GM18520 (cell line): ENCODE data around the gene SLFN14.
"Not testable (repeated sequence)": the region's sequence is repeated elsewhere in the genome, so short reads cannot be mapped to it uniquely, and the experiment has no call there.

Experiments
- ATAC-seq: cut with Tn5 transposase; IDR thresholded peaks from one replicate; pipeline ENCODE4 v1.9.1; 2021; ENCODE audit not compliant: unreplicated experiment

The SLFN14 gene

GRCh38 chr17:35560703-35561102, at the start of gene SLFN14:
SLFN14 (minus strand) TSS chr17:35560819; CDS start chr17:35558062, 2,757 bp downstream.
- no peak for ATAC-seq

- no peak for ATAC-seq
These were observed 49.2 kb upstream of the SLFN14 start for GRCh38 chr17:35609831-35610230.

GRCh38 chr17:35607239-35607847, 46.7 kb upstream of the SLFN14 start:
- no peak for ATAC-seq

- no peak for ATAC-seq
These were observed 45.1 kb upstream of the SLFN14 start for GRCh38 chr17:35605678-35606077.

GRCh38 chr17:35603674-35604073, 43.1 kb upstream of the SLFN14 start:
- no peak for ATAC-seq

- ATAC-seq = no peak
These were observed 37.0 kb upstream of the SLFN14 start for GRCh38 chr17:35597604-35598003.

- ATAC-seq = no peak
These were observed 36.1 kb upstream of the SLFN14 start for GRCh38 chr17:35596530-35597233.

- ATAC-seq = no peak
These were observed 35.5 kb upstream of the SLFN14 start for GRCh38 chr17:35596072-35596471.

GRCh38 chr17:35588196-35588920, 27.7 kb upstream of the SLFN14 start:
- no peak for ATAC-seq

GRCh38 chr17:35587074-35587961, 26.7 kb upstream of the SLFN14 start, which contains the start of gene AP2B1:
AP2B1 (plus strand) TSS chr17:35587322; CDS start chr17:35594031, 6,709 bp downstream.
- peak; percentile 72 for ATAC-seq

- no peak for ATAC-seq
These were observed 26.0 kb upstream of the SLFN14 start for GRCh38 chr17:35586569-35587073.

GRCh38 chr17:35584061-35584460, 23.4 kb upstream of the SLFN14 start:
- ATAC-seq = no peak

GRCh38 chr17:35578929-35579432, 18.4 kb upstream of the SLFN14 start:
- ATAC-seq = no peak

- ATAC-seq = peak; percentile 72
These were observed 17.7 kb upstream of the SLFN14 start, which contains the start of gene PEX12 for GRCh38 chr17:35578197-35578928. PEX12 (minus strand) TSS chr17:35578571; CDS start chr17:35578021, 550 bp downstream.

- ATAC-seq = no peak
These were observed 17.2 kb upstream of the SLFN14 start for GRCh38 chr17:35577830-35578196.

- ATAC-seq = no peak
These were observed 15.1 kb upstream of the SLFN14 start for GRCh38 chr17:35575759-35576158.

GRCh38 chr17:35569405-35569804, 8.8 kb upstream of the SLFN14 start:
- no peak for ATAC-seq

- ATAC-seq = no peak
These were observed 7.9 kb upstream of the SLFN14 start for GRCh38 chr17:35568561-35568960.

GRCh38 chr17:35566968-35567367, 6.3 kb upstream of the SLFN14 start:
- ATAC-seq = no peak

- ATAC-seq = not testable (repeated sequence)
These were observed 2.6 kb upstream of the SLFN14 start for GRCh38 chr17:35563181-35563580.
